Skeletal muscle cell (primary cell): ENCODE measurements around the gene ANKRD50.

Source experiments
- DNase-seq: peaks from one replicate; pipeline ENCODE4 v3.0.0-alpha.2; 2010; ENCODE audit warnings: low read depth
- H3K4me3 ChIP-seq: 2 replicates; pipeline ENCODE4 v1.5.1; 2011; ENCODE audit warnings: low read depth, mild to moderate bottlenecking, control low read depth, low read length, moderate library complexity

The ANKRD50 gene

GRCh38 chr4:124710015-124710741 lies 2.4 kb downstream of the ANKRD50 start:
- DNase-seq, result no peak
- H3K4me3 ChIP-seq, result peak overlapping the region; percentile 85

- H3K4me3 ChIP-seq, result peak overlapping the region; percentile 85
- DNase-seq, result peak; percentile 28
Measured at GRCh38 chr4:124708517-124709300, 3.8 kb downstream of the ANKRD50 start.

GRCh38 chr4:124705393-124705792 lies 7.1 kb downstream of the ANKRD50 start:
- no peak for DNase-seq
- H3K4me3 ChIP-seq, result no peak overlapping the region

- no peak overlapping the region for H3K4me3 ChIP-seq
- DNase-seq, result no peak
Measured at GRCh38 chr4:124703154-124703553, 9.4 kb downstream of the ANKRD50 start.

GRCh38 chr4:124697441-124697840 lies 15.1 kb downstream of the ANKRD50 start:
- no peak for DNase-seq

GRCh38 chr4:124696182-124696581 lies 16.4 kb downstream of the ANKRD50 start:
- H3K4me3 ChIP-seq, result no peak overlapping the region
- DNase-seq, result no peak

More at GRCh38 chr4:124697441-124697840, 15.1 kb downstream of the ANKRD50 start:
- H3K4me3 ChIP-seq, result no peak overlapping the region

- no peak for DNase-seq
Measured at GRCh38 chr4:124694946-124695598, 17.5 kb downstream of the ANKRD50 start.

GRCh38 chr4:124694306-124694705 lies 18.2 kb downstream of the ANKRD50 start:
- H3K4me3 ChIP-seq, result no peak overlapping the region
- DNase-seq, result no peak

More at GRCh38 chr4:124694946-124695598, 17.5 kb downstream of the ANKRD50 start:
- H3K4me3 ChIP-seq, result no peak overlapping the region

GRCh38 chr4:124691801-124692200 lies 20.7 kb downstream of the ANKRD50 start:
- H3K4me3 ChIP-seq, result no peak overlapping the region
- no peak for DNase-seq

GRCh38 chr4:124686279-124686678 lies 26.3 kb downstream of the ANKRD50 start:
- no peak overlapping the region for H3K4me3 ChIP-seq
- no peak for DNase-seq

GRCh38 chr4:124685851-124686250 lies 26.7 kb downstream of the ANKRD50 start:
- no peak for DNase-seq
- H3K4me3 ChIP-seq, result no peak overlapping the region

GRCh38 chr4:124684301-124684700 lies 28.2 kb downstream of the ANKRD50 start:
- DNase-seq, result no peak
- H3K4me3 ChIP-seq, result no peak overlapping the region

- DNase-seq, result no peak
Measured at GRCh38 chr4:124682384-124682783, 30.1 kb downstream of the ANKRD50 start.

GRCh38 chr4:124666496-124666895 lies 46.0 kb downstream of the ANKRD50 start:
- no peak for DNase-seq
- H3K4me3 ChIP-seq, result no peak overlapping the region

More at GRCh38 chr4:124682384-124682783, 30.1 kb downstream of the ANKRD50 start:
- H3K4me3 ChIP-seq, result no peak overlapping the region

GRCh38 chr4:124658795-124659194 lies 53.7 kb downstream of the ANKRD50 start:
- no peak overlapping the region for H3K4me3 ChIP-seq
- no peak for DNase-seq

GRCh38 chr4:124650614-124651013 lies 61.9 kb downstream of the ANKRD50 start:
- no peak overlapping the region for H3K4me3 ChIP-seq
- DNase-seq, result no peak

- DNase-seq, result no peak
- no peak overlapping the region for H3K4me3 ChIP-seq
Measured at GRCh38 chr4:124647599-124647998, 64.9 kb downstream of the ANKRD50 start.

- no peak overlapping the region for H3K4me3 ChIP-seq
- no peak for DNase-seq
Measured at GRCh38 chr4:124644621-124645020, 67.9 kb downstream of the ANKRD50 start.

GRCh38 chr4:124642846-124643245 lies 69.7 kb downstream of the ANKRD50 start:
- no peak overlapping the region for H3K4me3 ChIP-seq
- no peak for DNase-seq

GRCh38 chr4:124641715-124642381 lies 70.7 kb downstream of the ANKRD50 start:
- DNase-seq, result peak; percentile 76
- H3K4me3 ChIP-seq, result no peak overlapping the region
